Heart left ventricle (tissue), 16 donors: ENCODE measurements around the gene DOCK1. TPM values are rescaled to one million over a fixed set of nuclear protein-coding genes. Genes with fewer than 3 reads are reported as not detected.

Experiments used
- ATAC-seq, 4 donors: fragments of 200-7000 bp; cut with Tn5 transposase; one replicate each; pipeline ENCODE4 v1.9.1; 2020 to 2022; ENCODE audit warnings: moderate library complexity in 4 of 4, mild to moderate bottlenecking in 3 of 4, moderate number of reproducible peaks in 1 of 4
- DNase-seq, 5 donors: peaks; one replicate each; pipeline ENCODE4 v3.0.0-alpha.2; 2020
- H3K27ac ChIP-seq, 12 donors: fragments of 200-600 bp; sonication (generic) in 4 of 12; one replicate each; pipeline versions ENCODE4 v1.5.0 to v1.8.0; 2016 to 2022; ENCODE audit warnings: mild to moderate bottlenecking in 2 of 12
- H3K27me3 ChIP-seq, 9 donors: fragments of 200-600 bp; sonication (generic) in 2 of 9; one replicate each; pipeline versions ENCODE4 v1.5.1 to v1.8.0; 2016 to 2022; ENCODE audit warnings: mild to moderate bottlenecking in 3 of 9
- H3K36me3 ChIP-seq, 9 donors: fragments of 200-600 bp; sonication (generic) in 2 of 9; one replicate each; pipeline versions ENCODE4 v1.5.0 to v1.8.0; 2018 to 2022; ENCODE audit warnings: mild to moderate bottlenecking in 2 of 9
- H3K4me1 ChIP-seq, 12 donors: fragments of 200-600 bp; sonication (generic) in 4 of 12; one replicate each; pipeline versions ENCODE4 v1.5.0 to v1.8.0; 2016 to 2022; ENCODE audit warnings: mild to moderate bottlenecking in 3 of 12
- H3K4me3 ChIP-seq, 12 donors: fragments of 200-600 bp; sonication (generic) in 4 of 12; one replicate each; pipeline versions ENCODE4 v1.5.0 to v1.8.0; 2017 to 2022; ENCODE audit warnings: mild to moderate bottlenecking in 9 of 12, moderate library complexity in 4 of 12
- H3K9me3 ChIP-seq, 12 donors: fragments of 200-600 bp; sonication (generic) in 4 of 12; one replicate each; pipeline versions ENCODE4 v1.5.0 to v1.8.0; 2016 to 2022; ENCODE audit warnings: mild to moderate bottlenecking in 1 of 12
- CTCF ChIP-seq, 12 donors: fragments of 200-600 bp; sonication (generic) in 4 of 12; IDR thresholded peaks; one replicate each; pipeline versions ENCODE4 v1.5.0 to v1.8.0; 2018 to 2022; ENCODE audit warnings: antibody characterized with exemption in 12 of 12, mild to moderate bottlenecking in 5 of 12
- POLR2A ChIP-seq, 2 donors: fragments of 450-650 bp; IDR thresholded peaks; one replicate each; pipeline ENCODE4 v1.6.1; 2017; ENCODE audit warnings: antibody characterized with exemption in 2 of 2, mild to moderate bottlenecking in 2 of 2, moderate library complexity in 2 of 2
- WGBS, 4 donors: extraction: QIAGEN DNeasy Blood & Tissue Kit in 2 of 4; methylation state at CpG; one replicate each; pipeline versions ENCODE4 v1.1.5 to v1.1.7; 2013 to 2018; 5-methylcytosine and 5-hydroxymethylcytosine counted together
- intact Hi-C, 10 donors: fragments of 100-400 bp; cut with DNase I; formaldehyde crosslinking; loops; one replicate each; pipeline versions ENCODE4 v1.11.1 to v1.14.2; 2022
- polyA plus RNA-seq, 2 donors: library from polyadenylated mRNA; stranded (reverse); fragments of 200-250 nt; gene quantifications; one replicate each; pipeline ENCODE4 v1.2.3, GENCODE V29; 2013
- total RNA-seq, 9 donors: library from RNA; depleted of rRNA in 2 of 9; stranded (reverse); fragments of >200 nt in 2 of 9; fragmentation: NEBNext Ultra II Directional in 3 of 9; extraction: Animal tissue kit (Norgen Biotek cat#: 25700) in 3 of 9; gene quantifications; one replicate each; pipeline versions ENCODE4 v1.1.0 to v1.2.4, GENCODE V29; 2016 to 2023
- donor health status: ischemic (EF 13 %, LVEDD 7.1; RV severe dilation, severe dysfunction).
- donor health status: healthy with polysubstance abuse.
- donor health status: DM: no; HTN: yes; CAD: no.
- donor health status: DM: no; HTN: no; CAD: no.
- donor health status: ischemic (EF 25% LVEDD 6.9; RV normal size, moderate dysfunction).
- donor health status: ischemic (EF 25% LVEDD 5.7; RV mildly dilated, moderate dysfunction).
- donor health status: healthy.
- donor health status: DM: yes; HTN: yes; CAD: no.
- donor health status: ischemic (EF 35%, LVEDD 5.7; RV mildly dilated, moderate dysfunction).
- donor health status: nonischemic (EF 11% LVEDD 7.7; RV severe dilation, severe dysfunction).
- donor health status: DM: yes; HTN: yes; CAD: no.
- donor health status: PGD.
- donor health status: ischemic (EF 29% LVEDD 5.4; RV normal size, mild dysfunction).
- donor health status: nonischemic (EF 23%, LVEDD 6.1; RV moderate dilation, normal function).

The DOCK1 gene
- total and polyA plus RNA-seq, 11 donors = 5.0 to 31.6 (median 18.6) TPM

GRCh38 chr10:127044186-127044585 lies 139.0 kb downstream of the DOCK1 start:
- Histone ChIP-seq H3K9me3 (no peaks in the 10 kb centered on the region), H3K4me3 (no peak overlapping the region), H3K4me1 (no peaks in the 10 kb centered on the region), H3K27ac (no peak overlapping the region), H3K27me3 (no peaks in the 10 kb centered on the region), H3K36me3 (peaks cover 0 to 72% (median 45%) of the 10 kb centered on the region in 9 donors)
- WGBS, 4 donors = 84 to 96% (median 88%) methylated on average over 8 of the region's 8 CpGs
- DNase-seq = no peak
- no peak for ATAC-seq
- intact Hi-C loops = no loop called here
- TF ChIP-seq POLR2A (IDR thresholded peaks at IDR 0.05) (no peak), CTCF (IDR thresholded peaks at IDR 0.05) (no peak)

- H3K9me3 ChIP-seq = no peaks in the 10 kb centered on the region
- peaks cover 0 to 42% (median 29%) of the 10 kb centered on the region in 9 donors for H3K36me3 ChIP-seq
- H3K27me3 ChIP-seq = no peaks in the 10 kb centered on the region
- TF ChIP-seq POLR2A (IDR thresholded peaks at IDR 0.05) (no peak), CTCF (IDR thresholded peaks at IDR 0.05) (no peak)
- ATAC-seq (no peak), DNase-seq (no peak)
- H3K4me1 ChIP-seq = no peaks in the 10 kb centered on the region
- H3K4me3 ChIP-seq = no peak overlapping the region
- H3K27ac ChIP-seq = no peak overlapping the region
- intact Hi-C loops = no loop called here
- 92 to 95% (median 95%) methylated on average over 7 of the region's 7 CpGs for WGBS, 4 donors
Measured at GRCh38 chr10:127046975-127047877, 142.0 kb downstream of the DOCK1 start.

- no peaks in the 10 kb centered on the region for H3K27me3 ChIP-seq
- H3K9me3 ChIP-seq = no peaks in the 10 kb centered on the region
- H3K36me3 ChIP-seq = peaks cover 0 to 41% (median 27%) of the 10 kb centered on the region in 9 donors
- H3K4me1 ChIP-seq = no peaks in the 10 kb centered on the region
- no peak overlapping the region for H3K27ac ChIP-seq
- WGBS, 4 donors = 94 to 97% (median 95%) methylated on average over 6 of the region's 6 CpGs
- no peak overlapping the region for H3K4me3 ChIP-seq
- intact Hi-C loops = no loop called here
- ATAC-seq (no peak), DNase-seq (no peak)
- no peak for TF ChIP-seq POLR2A (IDR thresholded peaks at IDR 0.05)
- no peak for TF ChIP-seq CTCF (IDR thresholded peaks at IDR 0.05)
Measured at GRCh38 chr10:127047878-127048238, 142.6 kb downstream of the DOCK1 start.

GRCh38 chr10:127048630-127049029 lies 143.4 kb downstream of the DOCK1 start:
- Histone ChIP-seq H3K27me3 (no peaks in the 10 kb centered on the region), H3K4me3 (no peak overlapping the region), H3K27ac (no peak overlapping the region), H3K36me3 (peaks cover 0 to 41% (median 28%) of the 10 kb centered on the region in 9 donors), H3K4me1 (no peaks in the 10 kb centered on the region), H3K9me3 (no peaks in the 10 kb centered on the region)
- no peak for ATAC-seq
- no peak for TF ChIP-seq POLR2A (IDR thresholded peaks at IDR 0.05)
- no peak for TF ChIP-seq CTCF (IDR thresholded peaks at IDR 0.05)
- intact Hi-C loops = no loop called here
- 93 to 95% (median 94%) methylated on average over 6 of the region's 6 CpGs for WGBS, 4 donors
- DNase-seq = no peak
